Measurements from ENCODE around the gene SMCR8. TPM values are rescaled to one million over a fixed set of nuclear protein-coding genes. Genes with fewer than 3 reads are reported as not detected.

Gene SMCR8
- total and polyA plus RNA-seq, 2 of the 8 experiments (the other 6 are each of a cell fraction or from before 2014, with no cell fraction given): 6.9 to 18.5 TPM

GRCh38 chr17:18356624-18357023, 41.5 kb downstream of the SMCR8 start (continued):
- TF ChIP-seq, protein P1, sequence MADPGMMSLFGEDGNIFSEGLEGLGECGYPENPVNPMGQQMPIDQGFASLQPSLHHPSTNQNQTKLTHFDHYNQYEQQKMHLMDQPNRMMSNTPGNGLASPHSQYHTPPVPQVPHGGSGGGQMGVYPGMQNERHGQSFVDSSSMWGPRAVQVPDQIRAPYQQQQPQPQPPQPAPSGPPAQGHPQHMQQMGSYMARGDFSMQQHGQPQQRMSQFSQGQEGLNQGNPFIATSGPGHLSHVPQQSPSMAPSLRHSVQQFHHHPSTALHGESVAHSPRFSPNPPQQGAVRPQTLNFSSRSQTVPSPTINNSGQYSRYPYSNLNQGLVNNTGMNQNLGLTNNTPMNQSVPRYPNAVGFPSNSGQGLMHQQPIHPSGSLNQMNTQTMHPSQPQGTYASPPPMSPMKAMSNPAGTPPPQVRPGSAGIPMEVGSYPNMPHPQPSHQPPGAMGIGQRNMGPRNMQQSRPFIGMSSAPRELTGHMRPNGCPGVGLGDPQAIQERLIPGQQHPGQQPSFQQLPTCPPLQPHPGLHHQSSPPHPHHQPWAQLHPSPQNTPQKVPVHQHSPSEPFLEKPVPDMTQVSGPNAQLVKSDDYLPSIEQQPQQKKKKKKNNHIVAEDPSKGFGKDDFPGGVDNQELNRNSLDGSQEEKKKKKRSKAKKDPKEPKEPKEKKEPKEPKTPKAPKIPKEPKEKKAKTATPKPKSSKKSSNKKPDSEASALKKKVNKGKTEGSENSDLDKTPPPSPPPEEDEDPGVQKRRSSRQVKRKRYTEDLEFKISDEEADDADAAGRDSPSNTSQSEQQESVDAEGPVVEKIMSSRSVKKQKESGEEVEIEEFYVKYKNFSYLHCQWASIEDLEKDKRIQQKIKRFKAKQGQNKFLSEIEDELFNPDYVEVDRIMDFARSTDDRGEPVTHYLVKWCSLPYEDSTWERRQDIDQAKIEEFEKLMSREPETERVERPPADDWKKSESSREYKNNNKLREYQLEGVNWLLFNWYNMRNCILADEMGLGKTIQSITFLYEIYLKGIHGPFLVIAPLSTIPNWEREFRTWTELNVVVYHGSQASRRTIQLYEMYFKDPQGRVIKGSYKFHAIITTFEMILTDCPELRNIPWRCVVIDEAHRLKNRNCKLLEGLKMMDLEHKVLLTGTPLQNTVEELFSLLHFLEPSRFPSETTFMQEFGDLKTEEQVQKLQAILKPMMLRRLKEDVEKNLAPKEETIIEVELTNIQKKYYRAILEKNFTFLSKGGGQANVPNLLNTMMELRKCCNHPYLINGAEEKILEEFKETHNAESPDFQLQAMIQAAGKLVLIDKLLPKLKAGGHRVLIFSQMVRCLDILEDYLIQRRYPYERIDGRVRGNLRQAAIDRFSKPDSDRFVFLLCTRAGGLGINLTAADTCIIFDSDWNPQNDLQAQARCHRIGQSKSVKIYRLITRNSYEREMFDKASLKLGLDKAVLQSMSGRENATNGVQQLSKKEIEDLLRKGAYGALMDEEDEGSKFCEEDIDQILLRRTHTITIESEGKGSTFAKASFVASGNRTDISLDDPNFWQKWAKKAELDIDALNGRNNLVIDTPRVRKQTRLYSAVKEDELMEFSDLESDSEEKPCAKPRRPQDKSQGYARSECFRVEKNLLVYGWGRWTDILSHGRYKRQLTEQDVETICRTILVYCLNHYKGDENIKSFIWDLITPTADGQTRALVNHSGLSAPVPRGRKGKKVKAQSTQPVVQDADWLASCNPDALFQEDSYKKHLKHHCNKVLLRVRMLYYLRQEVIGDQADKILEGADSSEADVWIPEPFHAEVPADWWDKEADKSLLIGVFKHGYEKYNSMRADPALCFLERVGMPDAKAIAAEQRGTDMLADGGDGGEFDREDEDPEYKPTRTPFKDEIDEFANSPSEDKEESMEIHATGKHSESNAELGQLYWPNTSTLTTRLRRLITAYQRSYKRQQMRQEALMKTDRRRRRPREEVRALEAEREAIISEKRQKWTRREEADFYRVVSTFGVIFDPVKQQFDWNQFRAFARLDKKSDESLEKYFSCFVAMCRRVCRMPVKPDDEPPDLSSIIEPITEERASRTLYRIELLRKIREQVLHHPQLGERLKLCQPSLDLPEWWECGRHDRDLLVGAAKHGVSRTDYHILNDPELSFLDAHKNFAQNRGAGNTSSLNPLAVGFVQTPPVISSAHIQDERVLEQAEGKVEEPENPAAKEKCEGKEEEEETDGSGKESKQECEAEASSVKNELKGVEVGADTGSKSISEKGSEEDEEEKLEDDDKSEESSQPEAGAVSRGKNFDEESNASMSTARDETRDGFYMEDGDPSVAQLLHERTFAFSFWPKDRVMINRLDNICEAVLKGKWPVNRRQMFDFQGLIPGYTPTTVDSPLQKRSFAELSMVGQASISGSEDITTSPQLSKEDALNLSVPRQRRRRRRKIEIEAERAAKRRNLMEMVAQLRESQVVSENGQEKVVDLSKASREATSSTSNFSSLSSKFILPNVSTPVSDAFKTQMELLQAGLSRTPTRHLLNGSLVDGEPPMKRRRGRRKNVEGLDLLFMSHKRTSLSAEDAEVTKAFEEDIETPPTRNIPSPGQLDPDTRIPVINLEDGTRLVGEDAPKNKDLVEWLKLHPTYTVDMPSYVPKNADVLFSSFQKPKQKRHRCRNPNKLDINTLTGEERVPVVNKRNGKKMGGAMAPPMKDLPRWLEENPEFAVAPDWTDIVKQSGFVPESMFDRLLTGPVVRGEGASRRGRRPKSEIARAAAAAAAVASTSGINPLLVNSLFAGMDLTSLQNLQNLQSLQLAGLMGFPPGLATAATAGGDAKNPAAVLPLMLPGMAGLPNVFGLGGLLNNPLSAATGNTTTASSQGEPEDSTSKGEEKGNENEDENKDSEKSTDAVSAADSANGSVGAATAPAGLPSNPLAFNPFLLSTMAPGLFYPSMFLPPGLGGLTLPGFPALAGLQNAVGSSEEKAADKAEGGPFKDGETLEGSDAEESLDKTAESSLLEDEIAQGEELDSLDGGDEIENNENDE (IDR thresholded peaks at IDR 0.05; ENCODE audit: insufficient replicate concordance, low read length): no peak
- no peak for TF ChIP-seq KDM4A (IDR thresholded peaks at IDR 0.05; ENCODE audit: low read depth, low read length, severe bottlenecking)
- no peak for TF ChIP-seq ZNF274 (IDR thresholded peaks at IDR 0.05; ENCODE audit: borderline replicate concordance, extremely low read depth, low read length)
